ENCODE results near the gene TXNDC11.

The TXNDC11 gene

GRCh38 chr16:11649276-11649675 lies 93.4 kb downstream of the TXNDC11 start:
- DNase-seq = no peak

- no peak for DNase-seq
Measured at GRCh38 chr16:11642765-11643116, 99.9 kb downstream of the TXNDC11 start.

- DNase-seq = no peak
Measured at GRCh38 chr16:11640987-11641817, 101.5 kb downstream of the TXNDC11 start.

- DNase-seq = no peak
Measured at GRCh38 chr16:11639925-11640899, 102.4 kb downstream of the TXNDC11 start.

- DNase-seq = no peak
Measured at GRCh38 chr16:11639008-11639562, 103.6 kb downstream of the TXNDC11 start.

GRCh38 chr16:11638140-11638539 lies 104.5 kb downstream of the TXNDC11 start:
- DNase-seq = no peak

- DNase-seq = no peak
Measured at GRCh38 chr16:11637320-11637719, 105.3 kb downstream of the TXNDC11 start.

GRCh38 chr16:11636172-11636721 lies 106.4 kb downstream of the TXNDC11 start:
- DNase-seq = no peak

GRCh38 chr16:11635679-11636171 lies 106.9 kb downstream of the TXNDC11 start:
- no peak for DNase-seq

GRCh38 chr16:11635113-11635652 lies 107.5 kb downstream of the TXNDC11 start:
- DNase-seq = no peak

GRCh38 chr16:11634312-11634711 lies 108.3 kb downstream of the TXNDC11 start:
- no peak for DNase-seq

GRCh38 chr16:11633113-11633512 lies 109.5 kb downstream of the TXNDC11 start:
- no peak for DNase-seq

GRCh38 chr16:11632455-11632939 lies 110.2 kb downstream of the TXNDC11 start:
- no peak for DNase-seq

- no peak for DNase-seq
Measured at GRCh38 chr16:11631214-11631613, 111.4 kb downstream of the TXNDC11 start.

- no peak for DNase-seq
Measured at GRCh38 chr16:11630768-11631056, 111.9 kb downstream of the TXNDC11 start.

GRCh38 chr16:11630046-11630767 lies 112.5 kb downstream of the TXNDC11 start:
- DNase-seq = no peak

All from activated CD8-positive, alpha-beta memory T cell treated with anti-CD3 and anti-CD28 coated beads, Interleukin-2, amount 50 U/mL, for 48 hours (primary cell).